Small intestine (tissue), 7 donors: ENCODE measurements around the gene STARD13. TPM values are rescaled to one million over a fixed set of nuclear protein-coding genes. Genes with fewer than 3 reads are reported as not detected.
A peak's percentile ranks its signal among the peaks of the same experiment; 100 is the strongest.

Experiments used
- DNase-seq, 2 donors: peaks; one replicate each; pipeline versions ENCODE4 v3.0.0 to v3.0.0-alpha.2; 2013
- FAIRE-seq: peaks from 2 replicates; lab custom pipeline; 2012; peaks lifted over from hg19 to GRCh38; lab: Jason Lieb, UNC
- H3K27ac ChIP-seq, 3 donors: one replicate each; pipeline ENCODE4 v1.5.1; 2013; ENCODE audit warnings: low read length in 2 of 3, mild to moderate bottlenecking in 2 of 3, control low read depth in 1 of 3, inconsistent platforms in 1 of 3, low read depth in 1 of 3, moderate library complexity in 1 of 3
- H3K27me3 ChIP-seq, 3 donors: one replicate each; pipeline ENCODE4 v1.6.1; 2013; ENCODE audit warnings: low read length in 3 of 3, inconsistent platforms in 1 of 3; ENCODE audit not compliant: control insufficient read depth in 3 of 3, insufficient read depth in 3 of 3
- H3K36me3 ChIP-seq, 3 donors: one replicate each; pipeline ENCODE4 v1.6.1; 2013; ENCODE audit warnings: low read length in 3 of 3, inconsistent platforms in 1 of 3, low read depth in 1 of 3, mild to moderate bottlenecking in 1 of 3, moderate library complexity in 1 of 3; ENCODE audit not compliant: control insufficient read depth in 3 of 3, insufficient read depth in 2 of 3
- H3K4me1 ChIP-seq, 3 donors: one replicate each; pipeline ENCODE4 v1.6.1; 2013; ENCODE audit warnings: low read length in 2 of 3, inconsistent platforms in 1 of 3, low read depth in 1 of 3, mild to moderate bottlenecking in 1 of 3, moderate library complexity in 1 of 3; ENCODE audit not compliant: control insufficient read depth in 3 of 3, insufficient read depth in 2 of 3
- H3K4me3 ChIP-seq, 3 donors: one replicate each; pipeline ENCODE4 v1.5.1; 2013; ENCODE audit warnings: low read length in 3 of 3, control low read depth in 1 of 3, inconsistent platforms in 1 of 3, low read depth in 1 of 3, mild to moderate bottlenecking in 1 of 3, moderate library complexity in 1 of 3
- H3K9me3 ChIP-seq, 2 donors: one replicate each; pipeline ENCODE4 v1.6.1; 2013; ENCODE audit warnings: low read depth in 1 of 2, low read length in 1 of 2; ENCODE audit not compliant: control insufficient read depth in 2 of 2, insufficient read depth in 1 of 2
- WGBS, 3 donors: extraction: QIAGEN DNeasy Blood & Tissue Kit; methylation state at CpG; one replicate each; pipeline ENCODE4 v1.1.7; 2013; 5-methylcytosine and 5-hydroxymethylcytosine counted together
- polyA plus RNA-seq, 4 donors: library from polyadenylated mRNA; stranded (reverse) in 3 of 4; unstranded in 1 of 4; fragments of 200-250 nt in 3 of 4; fragments of 120-200 nt in 1 of 4; gene quantifications; one replicate each; pipeline versions ENCODE4 v1.2.1 to v1.2.3, GENCODE V29; 2013
- donor health status: healthy with polysubstance abuse.
- donor health status: control.
- donor health status: control.
- donor health status: Bipolar disorder and iron deficiency.
- donor health status: healthy.

STARD13 gene
- polyA plus RNA-seq, 4 donors = 2.2 to 15.3 (median 5.0) TPM

DNA sequence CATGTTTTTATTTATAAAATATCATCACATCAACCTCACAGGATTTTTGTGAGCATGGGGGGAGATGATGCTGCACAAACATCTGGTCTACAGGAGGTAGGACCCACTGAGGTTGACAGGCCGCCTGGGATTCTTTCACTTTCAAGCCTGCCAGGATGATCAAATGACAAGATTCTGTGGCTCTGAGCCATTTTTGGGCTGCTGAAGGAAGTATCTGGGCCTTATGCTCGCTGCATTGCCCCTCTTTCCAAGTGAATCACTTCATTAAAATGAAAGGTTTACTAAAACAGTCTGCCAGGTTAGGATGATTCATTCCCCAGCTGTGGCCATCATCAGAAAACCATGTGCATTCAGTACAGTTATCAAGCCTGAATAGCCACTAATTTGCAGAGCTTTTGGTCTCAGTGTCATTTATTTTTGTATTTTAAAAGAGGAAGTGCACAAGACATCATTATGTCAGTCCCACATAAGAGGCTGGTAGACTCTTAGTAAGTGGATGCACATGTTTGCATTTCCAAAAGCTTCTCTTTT lies 34.4 kb downstream of the STARD13 start:
- Histone ChIP-seq H3K9me3 (no peaks in the 10 kb centered on the region), H3K4me1 (peaks cover 0 to 6% (median 3%) of the 10 kb centered on the region in 3 donors), H3K36me3 (peaks cover 0 to 15% (median 0%) of the 10 kb centered on the region in 3 donors), H3K27ac (no peak overlapping the region), H3K4me3 (no peak overlapping the region), H3K27me3 (no peaks in the 10 kb centered on the region)
- FAIRE-seq (no peak), DNase-seq (no peak)
- 33 to 45% (median 41%) methylated on average over 2 of the region's 2 CpGs for WGBS, 3 donors

DNA sequence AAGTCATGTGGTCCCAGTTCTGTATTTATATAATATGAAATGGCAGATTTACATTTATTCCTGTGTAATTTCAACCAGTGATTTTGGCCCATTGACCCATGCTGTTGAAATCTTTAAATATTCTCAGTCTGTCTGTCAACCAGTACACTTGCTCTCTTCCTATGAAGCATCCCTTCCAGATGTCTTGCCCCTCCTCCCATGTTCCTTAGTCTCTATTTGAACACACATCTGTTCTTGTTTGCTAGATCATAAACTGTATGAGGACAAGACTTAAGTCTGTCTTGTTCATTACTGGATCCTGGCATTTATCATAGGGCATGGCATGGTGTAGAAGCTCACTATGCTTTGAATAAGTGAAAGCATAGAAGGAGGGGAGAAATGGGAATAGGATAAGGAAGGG lies 34.9 kb downstream of the STARD13 start:
- Histone ChIP-seq H3K27me3 (no peaks in the 10 kb centered on the region), H3K4me3 (no peak overlapping the region), H3K4me1 (peaks cover 0 to 6% (median 3%) of the 10 kb centered on the region in 3 donors), H3K27ac (peak overlapping the region in 1 of 3 donors; percentile 18), H3K36me3 (peaks cover 0 to 12% (median 0%) of the 10 kb centered on the region in 3 donors), H3K9me3 (no peaks in the 10 kb centered on the region)
- DNase-seq (no peak), FAIRE-seq (no peak)

DNA sequence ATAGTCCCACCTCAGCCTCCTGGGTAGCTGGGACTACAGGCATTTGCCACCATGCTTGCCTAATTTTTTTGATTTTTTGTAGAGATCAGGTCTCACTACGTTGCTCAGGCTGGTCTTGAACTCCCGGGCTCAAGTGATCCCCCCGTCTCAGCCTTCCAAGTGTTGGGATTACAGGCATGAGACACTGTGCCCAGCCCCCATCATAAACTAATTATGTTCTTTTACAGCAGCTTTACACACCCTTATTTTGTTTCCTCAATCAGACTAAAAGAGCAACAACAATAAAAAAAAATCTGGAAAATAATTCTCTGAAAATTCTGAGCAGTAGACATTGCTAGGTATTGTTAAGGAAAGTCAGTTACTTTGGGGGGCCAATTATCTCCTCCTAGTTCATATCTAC lies 35.7 kb downstream of the STARD13 start:
- Histone ChIP-seq H3K36me3 (peaks cover 0 to 12% (median 0%) of the 10 kb centered on the region in 3 donors), H3K9me3 (no peaks in the 10 kb centered on the region), H3K4me1 (peaks cover 0 to 6% (median 3%) of the 10 kb centered on the region in 3 donors), H3K27me3 (no peaks in the 10 kb centered on the region), H3K27ac (no peak overlapping the region), H3K4me3 (no peak overlapping the region)
- peak in 1 of 2 donors; percentile 29 for DNase-seq
- WGBS, 3 donors = 12 to 58% (median 43%) methylated on average over 3 of the region's 3 CpGs
- FAIRE-seq = no peak

DNA sequence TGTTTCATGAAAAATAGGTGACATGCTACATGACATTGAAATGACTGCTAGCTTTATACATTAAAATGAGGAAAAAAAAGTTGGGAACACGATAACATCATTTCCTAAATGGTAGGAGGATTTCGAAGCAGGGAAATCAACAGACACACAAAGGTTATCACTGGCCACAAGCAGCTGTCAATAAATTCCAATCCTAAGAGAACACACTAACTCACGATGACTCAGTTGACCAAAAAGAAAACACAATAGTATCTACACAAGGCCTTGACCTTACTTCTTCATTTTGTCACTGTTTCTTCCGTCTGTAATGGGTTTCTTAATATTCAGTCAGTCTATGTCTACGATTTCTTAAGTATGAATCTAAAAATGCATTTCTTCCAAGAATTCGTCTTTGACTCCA lies 36.5 kb downstream of the STARD13 start:
- Histone ChIP-seq H3K9me3 (no peaks in the 10 kb centered on the region), H3K4me3 (no peak overlapping the region), H3K27me3 (no peaks in the 10 kb centered on the region), H3K36me3 (peaks cover 0 to 7% (median 0%) of the 10 kb centered on the region in 3 donors), H3K27ac (no peak overlapping the region), H3K4me1 (peaks cover 0 to 6% (median 3%) of the 10 kb centered on the region in 3 donors)
- no peak for DNase-seq
- WGBS, 3 donors = 86 to 92% (median 92%) methylated on average over 6 of the region's 6 CpGs
- FAIRE-seq = no peak

DNA sequence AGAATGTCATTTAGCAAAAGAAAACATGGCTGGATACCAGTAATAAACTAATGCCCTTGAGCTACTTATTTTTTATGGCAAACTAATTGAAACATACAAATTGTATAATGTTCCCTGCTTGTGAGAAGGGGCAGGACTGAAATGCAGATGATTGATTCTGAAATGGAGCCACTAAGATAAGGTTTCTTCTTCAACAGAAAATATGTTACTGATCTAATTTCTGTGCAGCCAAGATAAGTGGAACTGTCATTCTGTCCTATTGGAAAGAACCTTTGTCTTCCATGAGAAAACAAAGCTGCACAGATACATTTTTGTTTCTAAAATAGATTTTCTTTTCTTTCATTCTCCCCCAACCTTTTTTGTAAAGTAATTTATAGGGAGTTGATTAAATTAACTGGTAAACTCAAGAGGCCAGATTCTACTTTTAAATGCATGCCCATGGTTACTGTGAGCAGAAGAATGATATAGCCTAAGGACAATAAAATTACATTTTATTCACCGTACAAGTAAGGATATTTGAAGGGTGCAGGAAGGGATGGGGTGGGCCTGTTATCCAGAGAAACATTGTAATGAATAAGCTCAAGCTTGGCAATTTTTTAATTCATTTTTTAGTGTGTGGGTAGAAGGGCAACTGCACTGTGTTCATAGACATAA lies 39.9 kb downstream of the STARD13 start:
- peaks cover 0 to 3% (median 1%) of the 10 kb centered on the region in 3 donors for H3K4me1 ChIP-seq
- peaks cover 0 to 7% (median 0%) of the 10 kb centered on the region in 3 donors for H3K36me3 ChIP-seq
- DNase-seq (no peak), FAIRE-seq (no peak)
- no peak overlapping the region for H3K27ac ChIP-seq
- no peak overlapping the region for H3K4me3 ChIP-seq
- 89 to 95% (median 95%) methylated on average over 1 of the region's 1 CpG for WGBS, 3 donors
- H3K27me3 ChIP-seq = no peaks in the 10 kb centered on the region
- H3K9me3 ChIP-seq = peaks cover 0 to 7% of the 10 kb centered on the region in 2 donors

DNA sequence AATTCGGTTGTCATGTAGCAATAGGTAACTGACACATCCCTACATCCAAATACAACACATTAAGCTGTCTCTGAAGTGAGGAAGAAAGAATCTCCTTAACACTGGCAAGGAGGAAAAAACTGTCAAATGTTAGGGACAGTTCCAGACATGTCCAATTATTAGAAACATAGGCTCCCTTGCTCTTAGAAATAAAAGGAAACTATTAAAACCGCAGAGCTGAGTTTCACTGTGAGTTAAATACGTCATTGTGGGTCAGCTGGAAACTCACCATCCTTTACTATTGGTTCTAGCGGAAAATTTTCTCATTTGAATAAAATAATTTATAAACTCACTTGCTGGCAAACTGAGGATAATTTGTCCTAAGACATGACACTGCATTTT lies 40.7 kb downstream of the STARD13 start:
- Histone ChIP-seq H3K4me1 (peaks cover 0 to 3% (median 0%) of the 10 kb centered on the region in 3 donors), H3K9me3 (peaks cover 1 to 7% of the 10 kb centered on the region in 2 donors), H3K27ac (no peak overlapping the region), H3K36me3 (peaks cover 0 to 7% (median 0%) of the 10 kb centered on the region in 3 donors), H3K27me3 (no peaks in the 10 kb centered on the region), H3K4me3 (no peak overlapping the region)
- WGBS, 3 donors = 75 to 88% (median 81%) methylated on average over 4 of the region's 4 CpGs
- no peak for FAIRE-seq
- no peak for DNase-seq

DNA sequence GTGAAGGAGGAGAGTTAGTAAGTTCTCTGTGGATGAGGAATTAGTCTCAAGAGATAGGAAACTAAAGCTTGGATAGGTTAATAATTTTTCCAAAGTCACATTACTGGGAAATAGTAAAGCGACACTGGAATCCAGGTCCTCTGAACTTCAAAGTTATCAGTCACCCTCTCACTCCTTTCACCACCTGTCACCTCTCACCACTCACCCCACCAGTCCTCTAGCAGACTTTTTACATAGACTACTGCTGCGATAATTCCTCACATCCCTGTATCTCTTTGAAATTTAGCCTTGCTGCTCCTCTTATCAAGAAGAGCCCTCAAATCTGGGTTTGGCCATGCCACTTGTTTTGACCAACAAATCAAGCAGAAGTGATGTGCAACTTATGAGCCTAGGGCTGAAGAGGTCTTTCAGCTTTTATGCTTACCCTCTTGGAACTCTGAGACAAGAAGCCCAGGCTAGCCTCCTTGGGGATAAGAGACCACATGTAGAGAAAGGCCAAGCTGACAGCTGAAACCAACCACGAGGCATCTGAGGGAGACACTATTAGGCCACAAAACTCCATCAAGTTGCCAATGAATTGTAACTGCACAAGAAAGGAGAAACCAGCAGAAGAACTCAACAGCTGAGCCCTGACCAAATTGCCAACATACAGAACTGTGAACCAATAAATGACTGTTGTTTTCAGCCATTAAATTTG lies 41.2 kb downstream of the STARD13 start:
- H3K36me3 ChIP-seq = peaks cover 0 to 7% (median 0%) of the 10 kb centered on the region in 3 donors
- FAIRE-seq (no peak), DNase-seq (no peak)
- 90 to 97% (median 92%) methylated on average over 3 of the region's 3 CpGs for WGBS, 3 donors
- peaks cover 1 to 7% of the 10 kb centered on the region in 2 donors for H3K9me3 ChIP-seq
- no peak overlapping the region for H3K4me3 ChIP-seq
- H3K27ac ChIP-seq = no peak overlapping the region
- no peaks in the 10 kb centered on the region for H3K27me3 ChIP-seq
- no peaks in the 10 kb centered on the region for H3K4me1 ChIP-seq

DNA sequence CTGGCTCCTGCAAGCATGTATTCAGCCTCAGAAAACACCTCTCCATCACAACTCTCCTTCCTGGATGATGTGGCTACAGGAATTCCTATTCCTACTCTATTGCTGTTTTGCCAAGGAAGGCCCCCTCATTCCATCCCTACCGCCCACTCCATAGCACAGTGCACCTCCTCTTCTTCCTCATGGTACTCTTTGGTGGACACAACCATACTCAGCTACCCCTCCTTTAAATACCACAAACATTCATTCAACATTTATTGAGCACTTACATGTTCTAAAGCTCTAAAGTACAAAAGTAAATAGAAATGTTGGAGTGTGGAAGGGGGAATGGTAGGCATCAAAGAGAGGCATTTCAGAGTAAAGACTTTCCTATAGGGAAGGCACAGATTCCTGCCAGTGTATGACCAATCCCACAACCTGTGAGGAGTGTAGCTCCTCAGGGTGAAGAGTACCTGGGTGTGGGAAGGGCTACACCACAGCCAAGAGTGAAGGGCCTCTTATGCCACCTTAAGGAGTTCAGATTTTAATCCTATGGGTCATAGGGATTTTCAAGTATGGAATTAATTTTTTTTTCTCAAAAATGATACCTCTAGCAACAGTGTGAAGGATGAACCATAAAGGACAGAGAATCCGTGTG lies 42.5 kb downstream of the STARD13 start:
- H3K36me3 ChIP-seq = peaks cover 0 to 6% (median 0%) of the 10 kb centered on the region in 3 donors
- FAIRE-seq = no peak
- no peak overlapping the region for H3K27ac ChIP-seq
- WGBS, 3 donors = 91 to 96% (median 93%) methylated on average over 2 of the region's 2 CpGs
- H3K27me3 ChIP-seq = no peaks in the 10 kb centered on the region
- no peaks in the 10 kb centered on the region for H3K4me1 ChIP-seq
- no peak for DNase-seq
- H3K9me3 ChIP-seq = peaks cover 1 to 7% of the 10 kb centered on the region in 2 donors
- no peak overlapping the region for H3K4me3 ChIP-seq
